ENCODE results near the gene ZNF785. TPM values are rescaled to one million over a fixed set of nuclear protein-coding genes. Genes with fewer than 3 reads are reported as not detected.

The ZNF785 gene
- total and polyA plus RNA-seq, 2 of the 13 experiments (the other 11 are each of a cell fraction or from before 2014, with no cell fraction given) = 0.01 TPM; not detected in 1

- TF ChIP-seq FOXP1 (IDR thresholded peaks at IDR 0.05) (no peak), FOXP1 (CRISPR knock-in tag; IDR thresholded peaks at IDR 0.05) (peak; percentile 62; the same call in 1 of the 2 replicates), RXRB (CRISPR knock-in tag; IDR thresholded peaks at IDR 0.05; ENCODE audit: borderline replicate concordance) (peak; percentile 31; the same call in 1 of the 2 replicates), TEAD2 (CRISPR knock-in tag; IDR thresholded peaks at IDR 0.05) (no peak), TIGD3 (CRISPR knock-in tag; IDR thresholded peaks at IDR 0.05; ENCODE audit: borderline replicate concordance) (peak; percentile 57; the same call in 1 of the 2 replicates), NKX3-1 (CRISPR knock-in tag; IDR thresholded peaks at IDR 0.05) (no peak), TBX3 (IDR thresholded peaks at IDR 0.05; ENCODE audit: borderline replicate concordance) (no peak), ZNF33A (CRISPR knock-in tag; IDR thresholded peaks at IDR 0.05; ENCODE audit: borderline replicate concordance) (0 out of 2 replicates have a peak, but pooled peaks have one; percentile 27), ARNTL (CRISPR knock-in tag; IDR thresholded peaks at IDR 0.05) (peak; percentile 55; the same call in 1 of the 2 replicates), IKZF1 (IDR thresholded peaks at IDR 0.05) (no peak), PRMT3 (CRISPR knock-in tag; IDR thresholded peaks at IDR 0.05; ENCODE audit: borderline replicate concordance, low read depth) (0 out of 2 replicates have a peak, but pooled peaks have one; percentile 17), HMGXB4 (CRISPR knock-in tag; IDR thresholded peaks at IDR 0.05; ENCODE audit: borderline replicate concordance in 1 of 2, low read depth in 1 of 2) (peak in 1 of 2 experiments; percentile 29; a peak in 1 of 4 replicates), SKIL (CRISPR knock-in tag; IDR thresholded peaks at IDR 0.05; ENCODE audit: borderline replicate concordance) (peak; percentile 57; the same call in 1 of the 2 replicates), ZNF136 (CRISPR knock-in tag; IDR thresholded peaks at IDR 0.05; ENCODE audit: low read depth) (0 out of 2 replicates have a peak, but pooled peaks have one; percentile 68), GZF1 (CRISPR knock-in tag; IDR thresholded peaks at IDR 0.05) (0 out of 2 replicates have a peak, but pooled peaks have one; percentile 32)
- TF ChIP-seq, protein P1, sequence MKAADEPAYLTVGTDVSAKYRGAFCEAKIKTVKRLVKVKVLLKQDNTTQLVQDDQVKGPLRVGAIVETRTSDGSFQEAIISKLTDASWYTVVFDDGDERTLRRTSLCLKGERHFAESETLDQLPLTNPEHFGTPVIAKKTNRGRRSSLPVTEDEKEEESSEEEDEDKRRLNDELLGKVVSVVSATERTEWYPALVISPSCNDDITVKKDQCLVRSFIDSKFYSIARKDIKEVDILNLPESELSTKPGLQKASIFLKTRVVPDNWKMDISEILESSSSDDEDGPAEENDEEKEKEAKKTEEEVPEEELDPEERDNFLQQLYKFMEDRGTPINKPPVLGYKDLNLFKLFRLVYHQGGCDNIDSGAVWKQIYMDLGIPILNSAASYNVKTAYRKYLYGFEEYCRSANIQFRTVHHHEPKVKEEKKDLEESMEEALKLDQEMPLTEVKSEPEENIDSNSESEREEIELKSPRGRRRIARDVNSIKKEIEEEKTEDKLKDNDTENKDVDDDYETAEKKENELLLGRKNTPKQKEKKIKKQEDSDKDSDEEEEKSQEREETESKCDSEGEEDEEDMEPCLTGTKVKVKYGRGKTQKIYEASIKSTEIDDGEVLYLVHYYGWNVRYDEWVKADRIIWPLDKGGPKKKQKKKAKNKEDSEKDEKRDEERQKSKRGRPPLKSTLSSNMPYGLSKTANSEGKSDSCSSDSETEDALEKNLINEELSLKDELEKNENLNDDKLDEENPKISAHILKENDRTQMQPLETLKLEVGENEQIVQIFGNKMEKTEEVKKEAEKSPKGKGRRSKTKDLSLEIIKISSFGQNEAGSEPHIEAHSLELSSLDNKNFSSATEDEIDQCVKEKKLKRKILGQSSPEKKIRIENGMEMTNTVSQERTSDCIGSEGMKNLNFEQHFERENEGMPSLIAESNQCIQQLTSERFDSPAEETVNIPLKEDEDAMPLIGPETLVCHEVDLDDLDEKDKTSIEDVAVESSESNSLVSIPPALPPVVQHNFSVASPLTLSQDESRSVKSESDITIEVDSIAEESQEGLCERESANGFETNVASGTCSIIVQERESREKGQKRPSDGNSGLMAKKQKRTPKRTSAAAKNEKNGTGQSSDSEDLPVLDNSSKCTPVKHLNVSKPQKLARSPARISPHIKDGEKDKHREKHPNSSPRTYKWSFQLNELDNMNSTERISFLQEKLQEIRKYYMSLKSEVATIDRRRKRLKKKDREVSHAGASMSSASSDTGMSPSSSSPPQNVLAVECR (CRISPR knock-in tag; IDR thresholded peaks at IDR 0.05; ENCODE audit: borderline replicate concordance) = 0 out of 2 replicates have a peak, but pooled peaks have one; percentile 1
- TF ChIP-seq, protein P2, sequence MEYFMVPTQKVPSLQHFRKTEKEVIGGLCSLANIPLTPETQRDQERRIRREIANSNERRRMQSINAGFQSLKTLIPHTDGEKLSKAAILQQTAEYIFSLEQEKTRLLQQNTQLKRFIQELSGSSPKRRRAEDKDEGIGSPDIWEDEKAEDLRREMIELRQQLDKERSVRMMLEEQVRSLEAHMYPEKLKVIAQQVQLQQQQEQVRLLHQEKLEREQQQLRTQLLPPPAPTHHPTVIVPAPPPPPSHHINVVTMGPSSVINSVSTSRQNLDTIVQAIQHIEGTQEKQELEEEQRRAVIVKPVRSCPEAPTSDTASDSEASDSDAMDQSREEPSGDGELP (IDR thresholded peaks at IDR 0.05; ENCODE audit: borderline replicate concordance, low read depth) = peak; percentile 77; the same call in 1 of the 2 replicates
These were observed 43.8 kb downstream of the ZNF785 start (continued) for GRCh38 chr16:30541502-30542329.
